ENCODE results near the gene TSPAN12. TPM values are rescaled to one million over a fixed set of nuclear protein-coding genes. Genes with fewer than 3 reads are reported as not detected.
"Not testable (repeated sequence)": the region's sequence is repeated elsewhere in the genome, so short reads cannot be mapped to it uniquely, and the experiment has no call there.

Gene TSPAN12
- total and polyA plus RNA-seq, 3 experiments from 2014 or later: not detected

DNA sequence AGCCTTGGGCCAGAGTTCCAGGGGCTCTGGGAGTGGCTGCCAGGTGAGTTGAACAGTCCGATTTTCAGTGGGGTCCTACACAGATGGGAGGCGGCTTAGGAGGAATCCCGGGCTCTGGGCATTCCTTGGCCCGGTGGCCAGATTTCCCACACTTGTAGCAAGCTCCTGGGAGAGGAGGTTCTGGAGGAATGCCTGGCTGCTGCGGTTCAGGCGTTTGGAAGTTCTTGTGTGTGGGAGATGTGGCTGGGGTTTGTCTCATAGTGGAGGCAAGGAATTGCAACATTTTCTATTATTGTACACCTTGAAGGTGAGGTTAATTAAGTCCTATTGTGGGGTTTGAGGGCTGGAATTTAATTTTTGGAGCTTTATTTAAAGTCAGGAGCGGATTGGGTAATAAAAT is 77.5 kb downstream of the TSPAN12 start:
- not testable (repeated sequence) for H3K9me3 Mint-ChIP-seq

DNA sequence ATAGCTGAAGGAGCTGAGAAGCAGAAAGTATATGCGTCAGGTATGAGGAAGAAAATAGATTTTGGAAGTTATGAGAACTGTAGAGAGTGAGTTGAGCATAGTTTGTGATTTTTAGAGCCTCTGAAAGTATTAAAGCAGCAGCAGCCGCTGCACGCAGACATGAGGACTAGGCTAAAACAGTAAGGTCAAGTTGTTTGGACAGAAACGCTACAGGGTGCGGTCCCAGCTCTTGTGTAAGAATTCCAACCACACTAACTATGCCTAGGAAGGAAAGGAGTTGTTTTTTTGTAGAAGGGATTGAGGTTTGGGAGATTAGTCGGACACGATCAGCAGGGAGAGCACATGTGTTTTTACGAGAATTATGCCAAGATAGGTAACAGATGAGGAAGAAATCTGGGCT is 78.9 kb downstream of the TSPAN12 start:
- H3K9me3 ChIP-seq (ENCODE audit: low read length); CTCF ChIA-PET; H3K9me3 Mint-ChIP-seq; H3K36me3 Mint-ChIP-seq; POLR2A ChIA-PET; H3K4me3 Mint-ChIP-seq; H3K27me3 ChIP-seq (ENCODE audit: insufficient read depth, low read length, poor library complexity, severe bottlenecking); H3K4me3 ChIP-seq (ENCODE audit: low read length); H3K4me1 Mint-ChIP-seq; H3K27ac Mint-ChIP-seq; H3K27ac ChIP-seq (ENCODE audit: low read depth, low read length); H3K36me3 ChIP-seq (ENCODE audit: insufficient read depth, low read length); H3K4me1 ChIP-seq (ENCODE audit: insufficient read depth, low read length); DNase-seq; H3K27me3 Mint-ChIP-seq: not testable (repeated sequence)

More for the DNA sequence above, 77.5 kb downstream of the TSPAN12 start:
- DNase-seq; H3K4me3 Mint-ChIP-seq; CTCF ChIA-PET; H3K4me1 Mint-ChIP-seq; H3K27me3 ChIP-seq (ENCODE audit: insufficient read depth, low read length, poor library complexity, severe bottlenecking); H3K36me3 ChIP-seq (ENCODE audit: insufficient read depth, low read length); H3K27ac ChIP-seq (ENCODE audit: low read depth, low read length); H3K27ac Mint-ChIP-seq; H3K27me3 Mint-ChIP-seq; H3K4me3 ChIP-seq (ENCODE audit: low read length); H3K4me1 ChIP-seq (ENCODE audit: insufficient read depth, low read length); H3K9me3 ChIP-seq (ENCODE audit: low read length); POLR2A ChIA-PET; H3K36me3 Mint-ChIP-seq: not testable (repeated sequence)

DNA sequence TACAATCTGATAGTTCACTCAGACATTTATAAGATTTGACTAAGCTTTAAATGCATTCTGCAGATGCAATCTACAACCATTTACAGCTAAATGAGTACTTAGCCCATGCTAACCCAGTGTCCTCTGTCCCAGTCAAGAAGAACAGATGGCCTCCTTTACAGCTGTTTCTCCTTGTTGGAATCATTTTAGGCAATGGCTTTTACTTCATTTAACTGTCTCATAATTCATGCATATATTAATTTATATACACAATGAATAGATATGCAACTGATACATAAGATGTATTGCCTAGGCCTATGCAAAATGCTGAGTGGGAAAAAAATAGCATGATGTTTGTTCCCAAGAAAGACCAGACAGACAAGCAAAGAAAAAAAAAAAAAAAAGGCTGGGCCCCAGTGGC is 82.2 kb downstream of the TSPAN12 start:
- Mint-ChIP-seq H3K36me3 (no peaks in the 10 kb centered on the region), H3K27ac (no peak overlapping the region), H3K4me3 (no peak overlapping the region), H3K27me3 (peaks cover 0 to 2% of the 10 kb centered on the region in 2 donors), H3K4me1 (no peaks in the 10 kb centered on the region), H3K9me3 (no peaks in the 10 kb centered on the region)
- no peaks in the 10 kb centered on the region for H3K9me3 ChIP-seq (ENCODE audit: low read length)
- no peaks in the 10 kb centered on the region for H3K27me3 ChIP-seq (ENCODE audit: insufficient read depth, low read length, poor library complexity, severe bottlenecking)
- POLR2A ChIA-PET: no interaction called here
- no peak overlapping the region for H3K27ac ChIP-seq (ENCODE audit: low read depth, low read length)
- CTCF ChIA-PET: interaction anchor here (3.5 kb wide), 1 partner anchor 16 kb away, joined by 10 read pairs; no protein-coding TSS in a partner anchor
- no peaks in the 10 kb centered on the region for H3K36me3 ChIP-seq (ENCODE audit: insufficient read depth, low read length)
- no peak overlapping the region for H3K4me3 ChIP-seq (ENCODE audit: low read length)
- no peak for DNase-seq
- H3K4me1 ChIP-seq (ENCODE audit: insufficient read depth, low read length): no peaks in the 10 kb centered on the region

DNA sequence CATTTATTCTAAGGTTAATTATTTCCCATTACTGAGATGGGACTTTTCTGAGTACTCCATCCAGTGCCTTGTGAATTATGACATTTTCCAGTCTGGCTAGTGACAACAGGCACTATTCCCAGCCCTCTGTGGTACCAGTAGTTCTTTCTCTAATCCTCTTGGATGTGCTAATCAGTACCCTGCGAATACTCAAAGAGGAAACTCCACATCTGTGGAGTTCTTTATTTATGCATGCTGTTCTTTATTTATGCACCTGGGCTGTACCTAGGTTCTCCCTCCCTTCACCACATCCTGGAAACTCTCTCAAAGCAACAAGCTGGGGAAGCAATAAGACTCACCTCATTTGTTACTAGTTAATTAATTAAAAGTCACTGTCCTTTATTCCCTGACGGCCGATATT is 83.5 kb downstream of the TSPAN12 start:
- POLR2A ChIA-PET: no interaction called here
- no peak overlapping the region for H3K27ac Mint-ChIP-seq
- no peaks in the 10 kb centered on the region for H3K36me3 ChIP-seq (ENCODE audit: insufficient read depth, low read length)
- H3K4me1 ChIP-seq (ENCODE audit: insufficient read depth, low read length): no peaks in the 10 kb centered on the region
- H3K4me1 Mint-ChIP-seq: no peaks in the 10 kb centered on the region
- CTCF ChIA-PET: interaction anchor here (3.5 kb wide), 1 partner anchor 18 kb away, joined by 10 read pairs; no protein-coding TSS in a partner anchor
- H3K4me3 ChIP-seq (ENCODE audit: low read length): no peak overlapping the region
- H3K4me3 Mint-ChIP-seq: no peak overlapping the region
- H3K27me3 Mint-ChIP-seq: peaks cover 0 to 2% of the 10 kb centered on the region in 2 donors
- no peaks in the 10 kb centered on the region for H3K9me3 ChIP-seq (ENCODE audit: low read length)
- no peaks in the 10 kb centered on the region for H3K27me3 ChIP-seq (ENCODE audit: insufficient read depth, low read length, poor library complexity, severe bottlenecking)
- H3K36me3 Mint-ChIP-seq: no peaks in the 10 kb centered on the region
- no peak for DNase-seq
- no peaks in the 10 kb centered on the region for H3K9me3 Mint-ChIP-seq
- H3K27ac ChIP-seq (ENCODE audit: low read depth, low read length): no peak overlapping the region

DNA sequence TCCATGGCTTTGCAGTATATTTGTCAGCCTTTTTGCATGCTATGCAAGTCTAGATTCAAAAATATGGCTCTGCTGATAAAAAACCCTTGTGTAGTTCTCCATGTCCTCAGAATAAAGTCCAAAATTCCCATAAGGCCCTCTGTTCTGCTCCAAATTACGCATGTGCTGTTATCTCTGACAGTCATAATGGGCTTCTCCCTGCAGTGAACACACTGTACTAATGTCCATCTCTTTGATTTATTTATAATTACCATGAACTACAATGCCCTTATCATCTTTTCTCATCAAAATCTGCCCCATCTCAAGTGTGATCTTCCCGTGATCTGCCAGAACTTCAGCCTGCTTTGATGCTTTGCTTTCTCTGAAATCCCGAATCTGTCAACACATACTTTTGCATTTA is 87.7 kb downstream of the TSPAN12 start:
- Mint-ChIP-seq H3K4me1 (no peaks in the 10 kb centered on the region), H3K4me3 (no peak overlapping the region), H3K9me3 (no peaks in the 10 kb centered on the region), H3K36me3 (no peaks in the 10 kb centered on the region), H3K27me3 (peaks cover 0 to 2% of the 10 kb centered on the region in 2 donors), H3K27ac (no peak overlapping the region)
- DNase-seq: no peak
- no peak overlapping the region for H3K4me3 ChIP-seq (ENCODE audit: low read length)
- CTCF ChIA-PET: no interaction called here
- no peaks in the 10 kb centered on the region for H3K36me3 ChIP-seq (ENCODE audit: insufficient read depth, low read length)
- no peaks in the 10 kb centered on the region for H3K9me3 ChIP-seq (ENCODE audit: low read length)
- H3K27ac ChIP-seq (ENCODE audit: low read depth, low read length): no peak overlapping the region
- no peaks in the 10 kb centered on the region for H3K27me3 ChIP-seq (ENCODE audit: insufficient read depth, low read length, poor library complexity, severe bottlenecking)
- H3K4me1 ChIP-seq (ENCODE audit: insufficient read depth, low read length): no peaks in the 10 kb centered on the region
- POLR2A ChIA-PET: no interaction called here

GRCh38 chr7:120760851-120761250 is 97.1 kb downstream of the TSPAN12 start:
- ChIA-PET CTCF (no interaction called here), POLR2A (no interaction called here)
- no peaks in the 10 kb centered on the region for H3K4me1 ChIP-seq (ENCODE audit: insufficient read depth, low read length)
- H3K36me3 ChIP-seq (ENCODE audit: insufficient read depth, low read length): no peaks in the 10 kb centered on the region
- Mint-ChIP-seq H3K36me3 (no peaks in the 10 kb centered on the region), H3K27me3 (peaks cover 0 to 1% of the 10 kb centered on the region in 2 donors), H3K27ac (no peak overlapping the region), H3K4me3 (no peak overlapping the region), H3K4me1 (no peaks in the 10 kb centered on the region), H3K9me3 (no peaks in the 10 kb centered on the region)
- H3K27me3 ChIP-seq (ENCODE audit: insufficient read depth, low read length, poor library complexity, severe bottlenecking): no peaks in the 10 kb centered on the region
- no peak overlapping the region for H3K27ac ChIP-seq (ENCODE audit: low read depth, low read length)
- H3K4me3 ChIP-seq (ENCODE audit: low read length): no peak overlapping the region
- DNase-seq: no peak
- H3K9me3 ChIP-seq (ENCODE audit: low read length): no peaks in the 10 kb centered on the region

GRCh38 chr7:120760050-120760449 is 97.9 kb downstream of the TSPAN12 start:
- Mint-ChIP-seq H3K27me3 (peaks cover 0 to 1% of the 10 kb centered on the region in 2 donors), H3K27ac (no peak overlapping the region), H3K9me3 (no peaks in the 10 kb centered on the region), H3K4me3 (no peak overlapping the region), H3K36me3 (no peaks in the 10 kb centered on the region), H3K4me1 (no peaks in the 10 kb centered on the region)
- Histone ChIP-seq H3K4me3 (ENCODE audit: low read length) (no peak overlapping the region), H3K4me1 (ENCODE audit: insufficient read depth, low read length) (no peaks in the 10 kb centered on the region), H3K27ac (ENCODE audit: low read depth, low read length) (no peak overlapping the region), H3K27me3 (ENCODE audit: insufficient read depth, low read length, poor library complexity, severe bottlenecking) (no peaks in the 10 kb centered on the region), H3K36me3 (ENCODE audit: insufficient read depth, low read length) (no peaks in the 10 kb centered on the region), H3K9me3 (ENCODE audit: low read length) (no peaks in the 10 kb centered on the region)
- DNase-seq: no peak
- POLR2A ChIA-PET: no interaction called here
- CTCF ChIA-PET: no interaction called here

DNA sequence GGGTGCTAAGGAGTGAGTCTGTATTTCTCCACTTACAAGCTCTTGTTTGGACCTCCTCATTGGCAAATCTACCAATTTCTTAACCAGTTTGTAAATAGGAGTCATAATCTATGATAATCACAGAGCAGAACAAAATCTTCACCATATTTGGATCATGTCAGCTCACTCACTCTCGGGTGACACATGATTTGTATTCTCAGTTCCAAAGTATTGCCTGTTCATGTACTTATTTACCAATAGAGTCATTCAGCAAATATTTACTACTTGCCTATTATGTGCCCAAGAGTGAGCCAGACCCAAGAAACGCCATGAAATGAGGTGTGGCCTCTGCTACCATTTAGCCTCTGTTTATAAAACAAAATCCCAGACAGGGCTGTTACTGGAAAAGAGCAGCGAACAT is 114.8 kb downstream of the TSPAN12 start:
- no peaks in the 10 kb centered on the region for H3K4me1 ChIP-seq (ENCODE audit: insufficient read depth, low read length)
- H3K9me3 Mint-ChIP-seq: no peaks in the 10 kb centered on the region
- CTCF ChIA-PET: no interaction called here
- peaks cover 0 to 5% of the 10 kb centered on the region in 2 donors for H3K27me3 Mint-ChIP-seq
- no peaks in the 10 kb centered on the region for H3K36me3 Mint-ChIP-seq
- no peak for DNase-seq
- H3K4me1 Mint-ChIP-seq: no peaks in the 10 kb centered on the region
- no peaks in the 10 kb centered on the region for H3K36me3 ChIP-seq (ENCODE audit: insufficient read depth, low read length)
- no peak overlapping the region for H3K4me3 Mint-ChIP-seq
- no peak overlapping the region for H3K4me3 ChIP-seq (ENCODE audit: low read length)
- no peaks in the 10 kb centered on the region for H3K27me3 ChIP-seq (ENCODE audit: insufficient read depth, low read length, poor library complexity, severe bottlenecking)
- no peak overlapping the region for H3K27ac Mint-ChIP-seq
- H3K27ac ChIP-seq (ENCODE audit: low read depth, low read length): no peak overlapping the region
- POLR2A ChIA-PET: no interaction called here
- H3K9me3 ChIP-seq (ENCODE audit: low read length): no peaks in the 10 kb centered on the region

GRCh38 chr7:120742372-120742771 is 115.6 kb downstream of the TSPAN12 start:
- DNase-seq: no peak
- no peak overlapping the region for H3K4me3 Mint-ChIP-seq
- no peak overlapping the region for H3K27ac ChIP-seq (ENCODE audit: low read depth, low read length)
- H3K4me1 ChIP-seq (ENCODE audit: insufficient read depth, low read length): no peaks in the 10 kb centered on the region
- no peaks in the 10 kb centered on the region for H3K9me3 ChIP-seq (ENCODE audit: low read length)
- H3K4me1 Mint-ChIP-seq: no peaks in the 10 kb centered on the region
- no peaks in the 10 kb centered on the region for H3K36me3 Mint-ChIP-seq
- H3K27ac Mint-ChIP-seq: no peak overlapping the region
- no peaks in the 10 kb centered on the region for H3K36me3 ChIP-seq (ENCODE audit: insufficient read depth, low read length)
- H3K4me3 ChIP-seq (ENCODE audit: low read length): no peak overlapping the region
- H3K9me3 Mint-ChIP-seq: no peaks in the 10 kb centered on the region
- POLR2A ChIA-PET: no interaction called here
- H3K27me3 Mint-ChIP-seq: peaks cover 0 to 6% of the 10 kb centered on the region in 2 donors
- H3K27me3 ChIP-seq (ENCODE audit: insufficient read depth, low read length, poor library complexity, severe bottlenecking): no peaks in the 10 kb centered on the region
- CTCF ChIA-PET: no interaction called here

Measured in CD8-positive, alpha-beta memory T cell (primary cell).